Effector memory CD8-positive, alpha-beta T cell (primary cell): ENCODE measurements around the gene EYA2.

Experiments
- ATAC-seq: fragments of 150-1000 bp; cut with Tn5 transposase; replicated peaks from 2 replicates; pipeline ENCODE4 v1.10.0; 2021; ENCODE audit warnings: mild to moderate bottlenecking, moderate library complexity
- DNase-seq, 3 experiments: peaks; one replicate each; pipeline ENCODE4 v3.0.0; 2021
- H3K27ac Mint-ChIP-seq, 2 donors: one replicate each; pipeline ENCODE4 v1.8.0; 2022; ENCODE audit warnings: mild to moderate bottlenecking in 2 of 2, mixed read lengths in 2 of 2, moderate library complexity in 2 of 2
- H3K27me3 Mint-ChIP-seq, 2 donors: one replicate each; pipeline ENCODE4 v1.8.0; 2022; ENCODE audit warnings: mixed read lengths in 2 of 2
- H3K36me3 Mint-ChIP-seq: one replicate; pipeline ENCODE4 v1.8.0; 2022; ENCODE audit warnings: mild to moderate bottlenecking, moderate library complexity, mixed read lengths; ENCODE audit not compliant: insufficient read depth
- H3K4me1 Mint-ChIP-seq, 2 donors: one replicate each; pipeline ENCODE4 v1.8.0; 2022; ENCODE audit warnings: low read depth in 2 of 2, mixed read lengths in 2 of 2
- H3K4me3 Mint-ChIP-seq, 2 donors: one replicate each; pipeline ENCODE4 v1.8.0; 2022; ENCODE audit warnings: mild to moderate bottlenecking in 2 of 2, mixed read lengths in 2 of 2, moderate library complexity in 2 of 2
- H3K9me3 Mint-ChIP-seq, 2 donors: one replicate each; pipeline ENCODE4 v1.8.0; 2022; ENCODE audit warnings: mixed read lengths in 2 of 2

Gene EYA2

GRCh38 chr20:47117773-47118172 lies 223.1 kb downstream of the EYA2 start:
- peaks cover 0 to 1% of the 10 kb centered on the region in 2 donors for H3K4me1 Mint-ChIP-seq
- no peak overlapping the region for H3K27ac Mint-ChIP-seq
- H3K27me3 Mint-ChIP-seq, result peaks cover 44 to 52% of the 10 kb centered on the region in 2 donors
- H3K4me3 Mint-ChIP-seq, result no peak overlapping the region
- DNase-seq (no peak), ATAC-seq (no peak)
- peaks cover 0 to 3% of the 10 kb centered on the region in 2 donors for H3K9me3 Mint-ChIP-seq
- H3K36me3 Mint-ChIP-seq, result no peaks in the 10 kb centered on the region

- H3K9me3 Mint-ChIP-seq, result peaks cover 0 to 3% of the 10 kb centered on the region in 2 donors
- ATAC-seq, result no peak
- peaks cover 0 to 1% of the 10 kb centered on the region in 2 donors for H3K4me1 Mint-ChIP-seq
- no peak overlapping the region for H3K4me3 Mint-ChIP-seq
- no peaks in the 10 kb centered on the region for H3K36me3 Mint-ChIP-seq
- peaks cover 44 to 52% of the 10 kb centered on the region in 2 donors for H3K27me3 Mint-ChIP-seq
- no peak overlapping the region for H3K27ac Mint-ChIP-seq
- no peak for DNase-seq
Observed at GRCh38 chr20:47118206-47118605, 223.6 kb downstream of the EYA2 start.

DNA sequence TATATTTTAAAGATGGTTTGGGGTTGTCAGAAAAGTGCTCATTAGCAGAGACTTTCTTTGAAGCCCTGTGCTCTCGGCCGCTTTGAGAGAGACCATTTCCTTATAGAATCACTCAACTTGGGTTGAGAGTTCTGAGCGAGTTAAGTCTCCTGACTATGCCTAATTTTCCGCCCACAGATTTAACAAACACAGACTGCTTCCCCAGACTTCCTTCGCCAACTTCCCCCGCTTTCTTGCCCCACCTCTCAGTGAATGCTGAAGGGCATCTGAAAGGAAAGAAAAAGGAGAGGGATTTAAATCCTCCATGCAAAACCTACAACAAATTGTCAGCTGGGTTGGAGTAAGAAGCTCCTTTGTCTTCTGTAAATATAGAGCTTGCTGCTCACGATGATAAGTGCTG lies 224.0 kb downstream of the EYA2 start:
- no peak overlapping the region for H3K27ac Mint-ChIP-seq
- H3K36me3 Mint-ChIP-seq, result no peaks in the 10 kb centered on the region
- H3K9me3 Mint-ChIP-seq, result peaks cover 0 to 3% of the 10 kb centered on the region in 2 donors
- H3K4me1 Mint-ChIP-seq, result peaks cover 0 to 1% of the 10 kb centered on the region in 2 donors
- ATAC-seq, result no peak
- H3K4me3 Mint-ChIP-seq, result no peak overlapping the region
- peaks cover 44 to 54% of the 10 kb centered on the region in 2 donors for H3K27me3 Mint-ChIP-seq
- DNase-seq, result no peak

GRCh38 chr20:47120346-47120936 lies 225.8 kb downstream of the EYA2 start:
- no peak overlapping the region for H3K27ac Mint-ChIP-seq
- peaks cover 0 to 3% of the 10 kb centered on the region in 2 donors for H3K9me3 Mint-ChIP-seq
- peaks cover 0 to 1% of the 10 kb centered on the region in 2 donors for H3K4me1 Mint-ChIP-seq
- no peaks in the 10 kb centered on the region for H3K36me3 Mint-ChIP-seq
- DNase-seq, result no peak
- ATAC-seq, result no peak
- H3K27me3 Mint-ChIP-seq, result peaks cover 52 to 59% of the 10 kb centered on the region in 2 donors
- no peak overlapping the region for H3K4me3 Mint-ChIP-seq

DNA sequence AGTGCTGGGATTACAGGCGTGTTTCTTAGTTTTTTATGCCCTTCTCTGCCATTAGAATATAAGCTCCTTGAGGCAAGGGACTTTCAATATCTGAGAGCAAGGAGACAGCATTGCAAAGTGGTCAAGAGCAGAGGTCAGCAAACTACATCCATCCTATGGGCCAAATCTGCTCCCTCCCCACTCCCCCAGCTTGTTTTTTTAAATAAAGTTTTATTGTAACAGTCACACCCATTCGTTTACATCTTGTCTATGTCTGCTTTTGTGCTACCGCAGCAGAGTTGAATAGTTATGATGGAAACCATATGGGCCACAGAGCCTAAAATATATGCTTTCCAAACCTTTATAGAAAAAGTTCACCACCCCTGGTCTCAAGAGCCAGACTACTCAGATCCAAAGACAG lies 227.9 kb downstream of the EYA2 start:
- Mint-ChIP-seq H3K27me3 (peaks cover 53 to 55% of the 10 kb centered on the region in 2 donors), H3K9me3 (no peaks in the 10 kb centered on the region), H3K36me3 (no peaks in the 10 kb centered on the region), H3K4me1 (peaks cover 0 to 1% of the 10 kb centered on the region in 2 donors), H3K4me3 (no peak overlapping the region), H3K27ac (no peak overlapping the region)
- DNase-seq, result no peak
- no peak for ATAC-seq

DNA sequence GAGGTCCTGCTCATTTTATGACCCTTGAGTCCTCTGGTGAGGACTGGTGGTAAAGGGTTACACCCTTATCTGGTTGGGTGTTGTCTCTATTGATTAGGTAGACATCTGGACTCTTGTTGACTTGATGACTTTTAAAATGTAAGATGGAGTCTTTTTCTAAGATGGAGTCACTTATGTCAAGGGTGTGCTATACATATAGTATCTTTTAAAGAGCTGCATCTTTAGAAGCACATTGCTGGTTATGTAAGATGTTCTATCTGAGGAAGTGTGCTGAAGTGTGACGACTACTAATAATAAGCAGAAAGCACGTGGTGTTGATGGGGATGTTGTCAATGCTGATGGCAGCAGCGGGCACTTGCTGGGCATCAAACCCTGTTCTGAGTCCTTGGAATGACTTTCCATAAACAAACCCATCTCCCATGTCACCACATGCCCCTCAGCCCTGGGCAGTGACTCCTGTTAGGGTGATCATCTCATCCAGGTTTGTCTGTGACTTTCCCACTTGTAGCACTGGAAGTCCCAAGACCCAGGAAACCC lies 229.6 kb downstream of the EYA2 start:
- DNase-seq (no peak), ATAC-seq (no peak)
- H3K4me3 Mint-ChIP-seq, result no peak overlapping the region
- no peaks in the 10 kb centered on the region for H3K4me1 Mint-ChIP-seq
- H3K27ac Mint-ChIP-seq, result no peak overlapping the region
- H3K9me3 Mint-ChIP-seq, result no peaks in the 10 kb centered on the region
- peaks cover 54 to 56% of the 10 kb centered on the region in 2 donors for H3K27me3 Mint-ChIP-seq
- H3K36me3 Mint-ChIP-seq, result no peaks in the 10 kb centered on the region

- Mint-ChIP-seq H3K4me3 (no peak overlapping the region), H3K4me1 (no peaks in the 10 kb centered on the region), H3K27me3 (peaks cover 56 to 59% of the 10 kb centered on the region in 2 donors), H3K9me3 (no peaks in the 10 kb centered on the region), H3K36me3 (no peaks in the 10 kb centered on the region), H3K27ac (no peak overlapping the region)
- ATAC-seq (no peak), DNase-seq (no peak)
Observed at GRCh38 chr20:47125508-47125757, 230.8 kb downstream of the EYA2 start.

- no peak overlapping the region for H3K27ac Mint-ChIP-seq
- no peaks in the 10 kb centered on the region for H3K9me3 Mint-ChIP-seq
- no peak overlapping the region for H3K4me3 Mint-ChIP-seq
- DNase-seq, result no peak
- H3K27me3 Mint-ChIP-seq, result peaks cover 62% of the 10 kb centered on the region in 2 donors
- no peaks in the 10 kb centered on the region for H3K4me1 Mint-ChIP-seq
- ATAC-seq, result no peak
- H3K36me3 Mint-ChIP-seq, result no peaks in the 10 kb centered on the region
Observed at GRCh38 chr20:47125758-47126591, 231.3 kb downstream of the EYA2 start.

DNA sequence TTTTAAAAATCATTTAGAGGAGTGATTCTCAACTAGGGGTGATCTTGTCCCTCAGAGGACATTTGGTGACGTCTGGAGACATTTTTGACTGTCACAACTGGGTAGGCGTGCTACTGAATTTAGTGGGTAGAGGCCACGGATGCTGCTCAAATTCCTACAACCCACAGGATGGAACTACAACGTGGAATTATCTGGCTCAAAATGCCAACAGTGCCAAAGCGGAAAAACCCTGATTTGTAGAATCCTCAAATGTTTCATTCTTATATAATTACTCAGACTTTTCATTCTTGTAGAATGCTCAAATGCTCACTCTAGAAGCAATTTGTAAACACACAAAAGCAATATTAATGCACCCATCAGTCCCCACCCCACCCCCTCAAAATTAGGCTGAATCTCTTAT lies 232.1 kb downstream of the EYA2 start:
- no peak for DNase-seq
- Mint-ChIP-seq H3K36me3 (no peaks in the 10 kb centered on the region), H3K4me1 (no peaks in the 10 kb centered on the region), H3K27me3 (peaks cover 63 to 69% of the 10 kb centered on the region in 2 donors), H3K27ac (no peak overlapping the region), H3K4me3 (no peak overlapping the region), H3K9me3 (no peaks in the 10 kb centered on the region)
- ATAC-seq, result no peak

DNA sequence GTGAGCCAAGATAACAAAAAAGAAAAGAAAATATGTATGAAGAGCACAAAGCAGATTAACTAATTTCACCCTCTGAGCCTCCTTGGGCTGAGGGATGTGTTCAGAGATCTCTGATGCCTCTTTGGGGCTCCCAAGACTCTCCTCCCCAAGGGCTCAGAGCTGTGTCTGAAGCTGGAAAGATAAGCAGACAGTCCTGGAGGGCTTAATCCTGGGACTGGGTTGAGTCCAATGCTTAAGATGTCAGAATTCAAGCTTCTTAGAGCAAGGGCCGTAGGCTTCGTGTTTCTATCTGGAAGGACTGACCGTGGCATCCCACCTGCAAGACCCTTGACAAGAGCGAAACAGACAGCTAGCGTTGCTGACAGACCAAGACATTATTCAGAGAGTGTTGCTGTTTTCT lies 232.9 kb downstream of the EYA2 start:
- Mint-ChIP-seq H3K27ac (no peak overlapping the region), H3K36me3 (no peaks in the 10 kb centered on the region), H3K4me1 (no peaks in the 10 kb centered on the region), H3K4me3 (no peak overlapping the region), H3K9me3 (no peaks in the 10 kb centered on the region), H3K27me3 (peaks cover 57 to 69% of the 10 kb centered on the region in 2 donors)
- ATAC-seq, result no peak
- no peak for DNase-seq

DNA sequence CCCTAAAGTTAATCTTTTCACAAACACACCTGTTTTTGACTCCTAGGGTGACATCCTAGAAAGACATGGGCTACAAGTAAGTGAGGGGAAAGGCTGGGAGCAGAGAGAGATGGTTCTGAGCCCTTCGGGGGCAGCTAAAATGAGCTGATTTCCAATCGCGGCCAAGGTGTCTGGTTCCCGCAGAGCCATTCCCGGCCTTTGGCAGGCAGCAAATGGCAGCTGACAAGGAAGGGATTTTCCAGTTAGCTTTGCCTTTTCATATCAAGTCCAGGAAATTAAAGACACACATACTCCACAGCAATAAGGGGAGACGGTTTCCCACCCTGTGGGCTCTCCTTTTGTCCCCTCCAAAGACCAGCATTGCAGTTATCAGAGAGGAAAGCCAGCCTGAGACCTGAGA lies 233.4 kb downstream of the EYA2 start:
- H3K27ac Mint-ChIP-seq, result no peak overlapping the region
- ATAC-seq, result no peak
- H3K4me3 Mint-ChIP-seq, result no peak overlapping the region
- H3K36me3 Mint-ChIP-seq, result no peaks in the 10 kb centered on the region
- H3K9me3 Mint-ChIP-seq, result no peaks in the 10 kb centered on the region
- H3K4me1 Mint-ChIP-seq, result no peaks in the 10 kb centered on the region
- H3K27me3 Mint-ChIP-seq, result peaks cover 57 to 69% of the 10 kb centered on the region in 2 donors
- DNase-seq, result no peak

- H3K4me1 Mint-ChIP-seq, result no peaks in the 10 kb centered on the region
- no peak overlapping the region for H3K4me3 Mint-ChIP-seq
- H3K36me3 Mint-ChIP-seq, result no peaks in the 10 kb centered on the region
- no peaks in the 10 kb centered on the region for H3K9me3 Mint-ChIP-seq
- H3K27ac Mint-ChIP-seq, result no peak overlapping the region
- DNase-seq, result no peak
- peaks cover 59 to 60% of the 10 kb centered on the region in 2 donors for H3K27me3 Mint-ChIP-seq
- ATAC-seq, result no peak
Observed at GRCh38 chr20:47129306-47129705, 234.7 kb downstream of the EYA2 start.

GRCh38 chr20:47133809-47134456 lies 239.3 kb downstream of the EYA2 start:
- Mint-ChIP-seq H3K9me3 (no peaks in the 10 kb centered on the region), H3K27me3 (peaks cover 32 to 36% of the 10 kb centered on the region in 2 donors), H3K27ac (no peak overlapping the region), H3K4me1 (no peaks in the 10 kb centered on the region), H3K36me3 (no peaks in the 10 kb centered on the region), H3K4me3 (no peak overlapping the region)
- ATAC-seq (no peak), DNase-seq (no peak)

- Mint-ChIP-seq H3K36me3 (no peaks in the 10 kb centered on the region), H3K27ac (no peak overlapping the region), H3K9me3 (no peaks in the 10 kb centered on the region), H3K4me3 (no peak overlapping the region), H3K4me1 (no peaks in the 10 kb centered on the region), H3K27me3 (peaks cover 8 to 17% of the 10 kb centered on the region in 2 donors)
- DNase-seq (no peak), ATAC-seq (no peak)
Observed at GRCh38 chr20:47136782-47137181, 242.1 kb downstream of the EYA2 start.
